A673 (cell line): ENCODE results near the gene IFT57. TPM values are rescaled to one million over a fixed set of nuclear protein-coding genes. Genes with fewer than 3 reads are reported as not detected.

Source experiments
- BruUV-seq: library from RNA; stranded (reverse); fragments of 400-500 nt; replicated peaks from 2 replicates; lab custom pipeline; 2021; lab: Mats Ljungman, UMichigan
- CTCF ChIA-PET: fragments of 300-600 bp; sonication (Branson Sonifier 250); formaldehyde crosslinking; loops from one replicate; lab custom pipeline; 2022; ENCODE audit warnings: antibody characterized with exemption; lab: Charles Lee
- POLR2A ChIA-PET: fragments of 300-600 bp; sonication (Branson Sonifier 250); formaldehyde crosslinking; loops from one replicate; lab custom pipeline; 2022; ENCODE audit warnings: antibody characterized with exemption; ENCODE audit not compliant: low non-redundant PET; lab: Charles Lee
- DNase-seq: peaks from one replicate; pipeline ENCODE4 v3.0.0-alpha.2; 2015; ENCODE audit warnings: low spot score
- H3K27ac ChIP-seq: fragments of 200-600 bp; sonication (generic); 2 replicates; pipeline ENCODE4 v1.5.1; 2016; ENCODE audit warnings: mixed run types, low read depth, mild to moderate bottlenecking, mixed read lengths, antibody characterized with exemption, low read length; ENCODE audit not compliant: poor library complexity, severe bottlenecking
- H3K27me3 ChIP-seq: fragments of 200-600 bp; sonication (generic); replicated peaks from 2 replicates; pipeline ENCODE4 v1.6.1; 2017; ENCODE audit warnings: mixed run types, low read depth, mild to moderate bottlenecking, mixed read lengths, antibody characterized with exemption, low read length; ENCODE audit not compliant: insufficient read depth, poor library complexity
- H3K36me3 ChIP-seq: fragments of 200-600 bp; sonication (generic); 2 replicates; pipeline ENCODE4 v1.6.1; 2016; ENCODE audit warnings: mixed run types, mild to moderate bottlenecking, mixed read lengths, antibody characterized with exemption, low read length; ENCODE audit not compliant: insufficient read depth, poor library complexity, severe bottlenecking
- H3K4me1 ChIP-seq: fragments of 200-600 bp; sonication (generic); 2 replicates; pipeline ENCODE4 v1.6.1; 2017; ENCODE audit warnings: mixed run types, mild to moderate bottlenecking, mixed read lengths, antibody characterized with exemption, low read length; ENCODE audit not compliant: insufficient read depth, poor library complexity, severe bottlenecking
- H3K4me3 ChIP-seq: fragments of 200-600 bp; sonication (generic); 2 replicates; pipeline ENCODE4 v1.5.1; 2016; ENCODE audit warnings: low read depth, mixed run types, mild to moderate bottlenecking, mixed read lengths, low read length; ENCODE audit not compliant: poor library complexity, severe bottlenecking
- H3K9me3 ChIP-seq: fragments of 200-600 bp; sonication (generic); 2 replicates; pipeline ENCODE4 v1.6.1; 2016; ENCODE audit warnings: mixed run types, low read depth, mild to moderate bottlenecking, mixed read lengths, antibody characterized with exemption, low read length; ENCODE audit not compliant: poor library complexity, severe bottlenecking
- CTCF ChIP-seq: fragments of 300-800, 200-600 bp; sonication (generic); conservative IDR thresholded peaks from 2 replicates; pipeline ENCODE4 v1.5.1; 2017; ENCODE audit warnings: low read depth, mild to moderate bottlenecking, antibody characterized with exemption, low read length, moderate library complexity, mixed read lengths
- EZH2 ChIP-seq: fragments of 200-600 bp; sonication (generic); IDR thresholded peaks from 2 replicates; pipeline ENCODE4 v1.6.1; 2017; ENCODE audit warnings: borderline replicate concordance, low read depth, mild to moderate bottlenecking, mixed read lengths, antibody characterized with exemption, low read length; ENCODE audit not compliant: poor library complexity, severe bottlenecking
- intact Hi-C: fragments of 100-400 bp; cut with micrococcal nuclease; formaldehyde crosslinking; loops from one replicate; pipeline ENCODE4 v1.10.0; 2022; ENCODE audit not compliant: unreplicated experiment
- total RNA-seq: library from RNA; stranded (reverse); gene quantifications from 2 replicates; pipeline ENCODE4 v1.2.3, GENCODE V29; 2021

The IFT57 gene
- total RNA-seq, 1 experiment from 2014 or later: 40.9 TPM

- no peak for TF ChIP-seq CTCF
- TF ChIP-seq EZH2: no peak
- intact Hi-C loops: no loop called here
- no peak overlapping the region for H3K27ac ChIP-seq
- H3K4me1 ChIP-seq: no peaks in the 10 kb centered on the region
- no TSS peak for BruUV-seq
- POLR2A ChIA-PET: no interaction called here
- DNase-seq: no peak
- H3K27me3 ChIP-seq: no peaks in the 10 kb centered on the region
- CTCF ChIA-PET: no interaction called here
- peaks cover 7% of the 10 kb centered on the region for H3K36me3 ChIP-seq
- H3K4me3 ChIP-seq: no peak overlapping the region
- H3K9me3 ChIP-seq: no peaks in the 10 kb centered on the region
Measured at GRCh38 chr3:108208831-108209230, 13.4 kb downstream of the IFT57 start.

DNA sequence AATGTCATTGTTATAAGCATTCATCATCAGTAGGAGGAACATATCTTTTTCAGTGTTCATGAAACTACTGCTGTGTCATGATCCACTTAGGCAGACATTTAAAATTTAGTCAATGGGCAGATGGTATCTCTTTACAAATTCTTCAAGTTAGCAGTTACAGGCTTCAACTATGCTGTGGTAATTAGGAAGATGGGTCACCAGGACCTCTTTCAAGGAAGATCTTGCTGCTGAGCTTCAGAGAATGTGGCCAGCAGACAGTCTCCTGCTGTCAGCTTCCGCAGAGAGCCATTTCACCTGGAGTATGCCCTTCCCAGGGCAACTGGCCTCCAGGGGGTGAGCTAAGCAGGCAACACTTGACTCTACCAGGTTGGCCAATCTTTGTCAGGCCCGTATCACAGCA is 19.4 kb downstream of the IFT57 start:
- no peak for DNase-seq
- TF ChIP-seq EZH2 (no peak), CTCF (no peak)
- H3K4me3 ChIP-seq: no peak overlapping the region
- H3K27ac ChIP-seq: no peak overlapping the region
- H3K36me3 ChIP-seq: no peaks in the 10 kb centered on the region
- H3K4me1 ChIP-seq: peaks cover 4% of the 10 kb centered on the region
- intact Hi-C loops: no loop called here
- BruUV-seq: no TSS peak
- H3K9me3 ChIP-seq: no peaks in the 10 kb centered on the region
- H3K27me3 ChIP-seq: no peaks in the 10 kb centered on the region
- ChIA-PET CTCF (no interaction called here), POLR2A (no interaction called here)

GRCh38 chr3:108202080-108202479 is 20.1 kb downstream of the IFT57 start:
- Histone ChIP-seq H3K4me3 (no peak overlapping the region), H3K4me1 (peaks cover 4% of the 10 kb centered on the region), H3K27me3 (no peaks in the 10 kb centered on the region), H3K9me3 (no peaks in the 10 kb centered on the region), H3K36me3 (no peaks in the 10 kb centered on the region), H3K27ac (no peak overlapping the region)
- intact Hi-C loops: no loop called here
- POLR2A ChIA-PET: no interaction called here
- no peak for DNase-seq
- CTCF ChIA-PET: no interaction called here
- BruUV-seq: no TSS peak
- TF ChIP-seq EZH2: no peak
- TF ChIP-seq CTCF: no peak
